A549 (cell line): ENCODE measurements around the gene AIG1. TPM values are rescaled to one million over a fixed set of nuclear protein-coding genes. Genes with fewer than 3 reads are reported as not detected.

ENCODE experiments used
- ATAC-seq, 2 experiments: fragments of 200-7000 bp in 1 of 2; fragments of >200 bp in 1 of 2; cut with Nextera tagmentation in 1 of 2; cut with Tn5 transposase in 1 of 2; 3 replicates each; pipeline versions ENCODE4 v1.8.0 to v1.9.1; 2018 to 2020; ENCODE audit warnings: mild to moderate bottlenecking in 1 of 2, moderate library complexity in 1 of 2
- CTCF ChIA-PET: fragments of 300-600 bp; sonication (Branson Sonifier 250); formaldehyde crosslinking; extraction: SDS; loops from one replicate; lab custom pipeline; 2021; ENCODE audit warnings: antibody characterized with exemption, inconsistent platforms; lab: Yijun Ruan, JAX
- POLR2A ChIA-PET: fragments of 350-600 bp; formaldehyde crosslinking; extraction: SDS; loops from one replicate; lab custom pipeline; 2021; ENCODE audit warnings: antibody characterized with exemption, inconsistent platforms; lab: Yijun Ruan, JAX
- DNase-seq, 2 experiments: peaks; one replicate each; pipeline versions ENCODE4 v3.0.0 to v3.0.0-alpha.2; 2011 to 2016; ENCODE audit warnings: low read depth in 1 of 2, low spot score in 1 of 2
- FAIRE-seq: peaks from 2 replicates; lab custom pipeline; 2011; peaks lifted over from hg19 to GRCh38; lab: Jason Lieb, UNC
- H3K27ac ChIP-seq, 2 experiments: fragments of >200 bp; sonication (Bioruptor Twin); formaldehyde crosslinking; 3 replicates each; pipeline ENCODE4 v1.5.1; 2016 to 2017
- H3K4me1 ChIP-seq: fragments of >200 bp; sonication (Bioruptor Twin); formaldehyde crosslinking; 3 replicates; pipeline ENCODE4 v1.6.1; 2016
- H3K4me2 ChIP-seq: fragments of >200 bp; sonication (Bioruptor Twin); formaldehyde crosslinking; 3 replicates; pipeline ENCODE4 v1.6.1; 2016
- H3K4me3 ChIP-seq: fragments of >200 bp; sonication (Bioruptor Twin); formaldehyde crosslinking; 3 replicates; pipeline ENCODE4 v1.5.1; 2016
- H3K9me3 ChIP-seq: fragments of >200 bp; sonication (Bioruptor Twin); formaldehyde crosslinking; 3 replicates; pipeline ENCODE4 v1.6.1; 2016
- ATOH8 ChIP-seq: fragments of 250-450 bp; sonication (Bioruptor Pico); IDR thresholded peaks from 2 replicates; pipeline ENCODE4 v1.5.0; 2020; ENCODE audit warnings: low read depth, mild to moderate bottlenecking, moderate library complexity
- CTCF ChIP-seq: fragments of >200 bp; sonication (Bioruptor Twin); formaldehyde crosslinking; IDR thresholded peaks from 3 replicates; pipeline ENCODE4 v1.5.1; 2016
- FOXS1 ChIP-seq: fragments of 250-450 bp; sonication (Bioruptor Pico); IDR thresholded peaks from 2 replicates; pipeline ENCODE4 v1.5.0; 2020; ENCODE audit warnings: mild to moderate bottlenecking, moderate library complexity
- HOXA7 ChIP-seq: fragments of 250-450 bp; sonication (Bioruptor Pico); IDR thresholded peaks from 2 replicates; pipeline ENCODE4 v1.5.0; 2020; ENCODE audit warnings: mild to moderate bottlenecking, moderate library complexity
- JUNB ChIP-seq: fragments of >200 bp; sonication (Bioruptor Twin); formaldehyde crosslinking; IDR thresholded peaks from 2 replicates; pipeline ENCODE4 v1.6.1; 2016
- KDM5A ChIP-seq: fragments of 200-600 bp; sonication (generic); IDR thresholded peaks from 2 replicates; pipeline ENCODE4 v1.6.1; 2016; ENCODE audit warnings: antibody characterized with exemption, mild to moderate bottlenecking
- MAZ ChIP-seq: fragments of 150-350 bp; IDR thresholded peaks from 2 replicates; pipeline ENCODE4 v1.6.1; 2014; ENCODE audit warnings: antibody characterized with exemption, low read depth, low read length, borderline replicate concordance
- MYC ChIP-seq: IDR thresholded peaks from 2 replicates; pipeline ENCODE4 v1.6.1; 2012; ENCODE audit warnings: mild to moderate bottlenecking, inconsistent platforms, low read length, improper control_type of control experiment, borderline replicate concordance
- NR3C1 ChIP-seq: fragments of >200 bp; sonication (Bioruptor Twin); formaldehyde crosslinking; IDR thresholded peaks from 3 replicates; pipeline ENCODE4 v1.6.1; 2017
- PBX3 ChIP-seq: IDR thresholded peaks from 2 replicates; pipeline ENCODE4 v1.6.1; 2012
- REST ChIP-seq: fragments of 200-600 bp; sonication (generic); IDR thresholded peaks from 2 replicates; pipeline ENCODE4 v1.6.1; 2016; ENCODE audit warnings: antibody characterized with exemption, mild to moderate bottlenecking, moderate library complexity
- RFX5 ChIP-seq: fragments of 450-650 bp; IDR thresholded peaks from 2 replicates; pipeline ENCODE4 v1.7.1; 2014; ENCODE audit warnings: antibody characterized with exemption, mild to moderate bottlenecking, moderate library complexity
- RNF2 ChIP-seq: fragments of 200-600 bp; sonication (generic); IDR thresholded peaks from 2 replicates; pipeline ENCODE4 v1.6.1; 2016; ENCODE audit warnings: low read depth, mild to moderate bottlenecking, antibody characterized with exemption, moderate library complexity, borderline replicate concordance
- TP53 ChIP-seq: fragments of 250-450 bp; sonication (Bioruptor Pico); IDR thresholded peaks from 2 replicates; pipeline ENCODE4 v1.5.0; 2021; ENCODE audit warnings: mild to moderate bottlenecking, moderate library complexity
- USF2 ChIP-seq: fragments of 450-650 bp; IDR thresholded peaks from 2 replicates; pipeline ENCODE4 v1.6.1; 2014; ENCODE audit warnings: antibody characterized with exemption
- ZSCAN20 ChIP-seq: fragments of 250-450 bp; sonication (Bioruptor Pico); IDR thresholded peaks from 2 replicates; pipeline ENCODE4 v1.8.0; 2022; ENCODE audit warnings: mild to moderate bottlenecking, moderate library complexity
- WGBS: methylation state at CpG from one replicate; pipeline ENCODE4 v1.1.6; 2017; ENCODE audit errors: missing lambda C conversion rate; 5-methylcytosine and 5-hydroxymethylcytosine counted together
- polyA plus RNA-seq, 4 experiments: library from polyadenylated mRNA; depleted of rRNA in 3 of 4; stranded (reverse); fragments of >200 nt; fragmentation: RNase III in 1 of 4; extraction: RNeasy Plus Mini Kit Qiagen cat#74134 plus additional on column Dnase treatment in 1 of 4; gene quantifications; 2 replicates in 3 of 4; 3 replicates in 1 of 4; pipeline ENCODE4 v1.2.3, GENCODE V29; 2011 to 2017

The AIG1 gene
- polyA plus RNA-seq, 2 of the 4 experiments (the other 2 are of a cell fraction): 29.5 to 38.3 TPM

- no peaks in the 10 kb centered on the region for H3K9me3 ChIP-seq
- POLR2A ChIA-PET: no interaction called here
- TF ChIP-seq PBX3 (no peak), RNF2 (no peak), MAZ (no peak), TP53 (CRISPR knock-in tag) (no peak), REST (no peak), ZSCAN20 (CRISPR knock-in tag) (no peak), MYC (no peak), JUNB (no peak), CTCF (no peak), HOXA7 (CRISPR knock-in tag) (no peak)
- 67% methylated on average over 2 of the region's 2 CpGs for WGBS
- DNase-seq (no peak), ATAC-seq (no peak), FAIRE-seq (no peak)
- CTCF ChIA-PET: no interaction called here
- H3K27ac ChIP-seq: no peak overlapping the region
- H3K4me2 ChIP-seq: no peak overlapping the region
- H3K4me3 ChIP-seq: no peak overlapping the region
- H3K4me1 ChIP-seq: no peaks in the 10 kb centered on the region
Measured at GRCh38 chr6:143180826-143181225, 120.1 kb downstream of the AIG1 start.

GRCh38 chr6:143183666-143184065 lies 123.0 kb downstream of the AIG1 start:
- no peak for FAIRE-seq
- no peak overlapping the region for H3K27ac ChIP-seq
- no peak overlapping the region for H3K4me2 ChIP-seq
- CTCF ChIA-PET: interaction anchor here (1.0 kb wide), 1 partner anchor 38 kb away, joined by 3 read pairs; no protein-coding TSS in a partner anchor
- no peaks in the 10 kb centered on the region for H3K9me3 ChIP-seq
- ATAC-seq: no peak
- POLR2A ChIA-PET: no interaction called here
- DNase-seq: no peak
- no peak overlapping the region for H3K4me3 ChIP-seq
- H3K4me1 ChIP-seq: no peaks in the 10 kb centered on the region
- TF ChIP-seq NR3C1 (no peak), RFX5 (no peak), USF2 (no peak), KDM5A (no peak), ATOH8 (no peak), FOXS1 (no peak)
- TF ChIP-seq, all 56 proteins: peak for 0
